DMS114 treated with DMSO at 0.1 percent for 48 hours (cell line): ENCODE measurements around the gene GATA5.

ENCODE experiments used
- DNase-seq: peaks from one replicate; lab custom pipeline; 2025; ENCODE audit not compliant: unreplicated experiment; lab: John Stamatoyannopoulos, UW

Gene GATA5

DNA sequence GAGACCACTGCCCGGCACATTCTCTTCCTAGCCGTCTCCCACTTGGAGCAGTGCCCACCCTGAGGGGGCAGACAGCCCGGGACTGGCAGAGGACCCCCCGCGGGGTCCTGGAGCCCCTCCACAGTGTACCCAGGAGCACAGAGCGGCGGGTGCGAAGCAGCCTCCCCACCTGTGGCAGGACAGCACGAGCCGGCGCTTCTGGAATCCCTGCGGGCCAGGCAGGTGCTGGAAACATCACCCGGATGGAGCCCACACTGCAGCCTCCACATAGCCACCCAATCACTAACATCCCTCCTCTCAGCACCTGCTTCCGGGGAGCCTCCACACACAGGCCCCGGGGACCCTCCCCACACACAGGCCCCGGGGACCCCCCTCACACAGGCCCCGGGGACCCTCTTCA lies 18.7 kb downstream of the GATA5 start:
- no peak for DNase-seq

DNA sequence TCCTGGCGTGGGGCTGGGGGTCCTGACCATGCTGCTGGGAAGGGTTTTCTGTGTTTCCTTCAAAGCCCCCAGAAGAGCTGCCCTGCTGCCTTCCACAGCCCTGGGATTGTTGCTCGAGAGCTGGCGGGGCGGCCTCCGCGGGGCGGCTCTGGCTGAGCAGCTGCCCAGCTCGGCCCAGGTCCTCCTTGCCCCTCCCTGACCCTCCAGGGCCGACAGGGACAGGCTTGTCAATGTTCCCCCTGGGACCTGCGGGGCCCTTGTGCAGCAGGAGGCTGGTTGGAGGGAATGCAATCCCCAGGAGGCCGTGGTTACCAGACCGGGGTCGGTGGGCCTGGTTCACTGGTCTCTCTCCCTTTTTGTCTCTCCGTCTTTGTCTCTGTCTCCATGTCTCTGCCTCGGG lies 19.9 kb downstream of the GATA5 start:
- DNase-seq, result no peak

- no peak for DNase-seq
Observed at GRCh38 chr20:62454904-62455636, 20.7 kb downstream of the GATA5 start.

DNA sequence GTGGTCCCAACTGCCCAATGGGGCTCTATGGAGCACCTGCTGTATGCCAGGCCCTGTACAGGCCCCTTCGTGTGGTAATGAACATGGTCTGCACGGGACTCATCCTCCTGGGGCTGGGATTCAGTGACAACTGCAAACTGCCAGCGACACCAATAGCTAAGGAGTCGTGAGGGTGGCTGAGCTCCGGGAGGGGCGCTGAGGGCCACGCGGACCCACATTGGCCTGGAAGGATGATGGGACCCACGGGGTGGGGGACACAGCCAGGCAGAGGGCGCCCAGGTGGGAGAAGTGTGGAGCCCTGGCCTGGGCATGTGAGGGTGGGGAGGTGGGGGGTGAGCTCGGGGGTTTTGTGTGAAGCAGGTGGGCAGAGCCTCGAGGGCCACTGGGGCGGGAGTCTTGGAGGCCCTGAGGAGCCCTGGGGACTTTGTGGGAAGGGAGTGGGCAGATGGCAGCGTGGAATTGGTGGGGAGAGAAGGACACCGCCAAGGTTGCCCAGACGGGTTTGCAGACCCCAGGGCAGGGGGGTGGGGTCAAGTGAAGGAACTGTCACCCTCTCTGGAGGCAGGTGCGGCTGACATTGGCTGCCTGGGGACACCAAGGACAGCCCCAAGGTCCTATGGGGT lies 22.5 kb downstream of the GATA5 start:
- no peak for DNase-seq

DNA sequence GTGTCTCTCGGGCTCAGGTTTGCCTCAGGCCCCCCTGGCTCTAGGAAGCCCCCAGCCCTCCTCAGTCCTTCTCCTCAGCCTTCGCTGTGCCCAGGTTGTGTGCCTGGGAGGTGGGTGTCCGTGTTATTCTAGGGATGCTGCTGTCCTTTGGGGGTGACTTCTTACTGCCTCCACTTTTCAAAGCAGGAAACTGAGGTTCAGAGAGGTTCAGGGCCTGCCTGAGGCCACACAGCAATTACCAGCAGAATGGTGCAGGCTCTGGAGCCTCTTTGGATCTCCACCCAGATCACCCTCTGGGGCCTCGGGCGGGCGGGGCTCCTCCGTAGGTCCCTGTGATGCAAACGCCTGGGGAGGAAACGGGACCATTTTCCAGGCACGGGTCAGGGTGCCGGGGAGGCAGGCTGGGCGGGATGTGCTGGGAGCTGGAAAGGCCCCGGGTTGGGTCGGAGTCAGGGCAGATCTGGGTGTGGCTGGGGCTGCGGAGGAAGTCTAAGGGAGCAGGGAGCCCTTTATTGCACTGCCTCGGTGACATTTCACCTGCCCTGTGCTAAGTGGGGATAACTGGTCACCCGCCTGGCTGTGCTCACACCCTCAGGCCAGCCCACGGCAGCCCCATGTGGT lies 23.2 kb downstream of the GATA5 start:
- DNase-seq, result no peak

DNA sequence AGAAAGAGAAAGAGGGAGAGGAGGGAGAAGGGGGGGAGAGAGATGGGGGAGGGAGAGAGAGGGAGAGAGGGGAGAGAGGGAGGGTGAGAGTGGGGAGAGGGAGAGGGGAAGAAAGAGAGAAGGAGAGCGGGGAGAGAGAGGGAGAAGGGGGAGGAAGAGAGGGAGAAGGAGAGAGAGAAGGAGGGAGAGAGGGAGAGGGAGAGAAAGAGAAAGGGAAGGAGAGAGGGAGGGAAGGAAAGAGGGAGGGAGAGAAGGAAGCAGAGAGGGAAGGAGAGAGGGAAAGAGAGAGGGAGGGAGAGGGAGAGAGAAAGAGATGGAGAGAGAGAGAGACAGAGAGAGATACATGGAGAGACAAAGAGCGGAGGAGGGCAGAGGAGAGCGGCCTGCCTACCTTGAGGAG lies 23.8 kb downstream of the GATA5 start:
- no peak for DNase-seq

DNA sequence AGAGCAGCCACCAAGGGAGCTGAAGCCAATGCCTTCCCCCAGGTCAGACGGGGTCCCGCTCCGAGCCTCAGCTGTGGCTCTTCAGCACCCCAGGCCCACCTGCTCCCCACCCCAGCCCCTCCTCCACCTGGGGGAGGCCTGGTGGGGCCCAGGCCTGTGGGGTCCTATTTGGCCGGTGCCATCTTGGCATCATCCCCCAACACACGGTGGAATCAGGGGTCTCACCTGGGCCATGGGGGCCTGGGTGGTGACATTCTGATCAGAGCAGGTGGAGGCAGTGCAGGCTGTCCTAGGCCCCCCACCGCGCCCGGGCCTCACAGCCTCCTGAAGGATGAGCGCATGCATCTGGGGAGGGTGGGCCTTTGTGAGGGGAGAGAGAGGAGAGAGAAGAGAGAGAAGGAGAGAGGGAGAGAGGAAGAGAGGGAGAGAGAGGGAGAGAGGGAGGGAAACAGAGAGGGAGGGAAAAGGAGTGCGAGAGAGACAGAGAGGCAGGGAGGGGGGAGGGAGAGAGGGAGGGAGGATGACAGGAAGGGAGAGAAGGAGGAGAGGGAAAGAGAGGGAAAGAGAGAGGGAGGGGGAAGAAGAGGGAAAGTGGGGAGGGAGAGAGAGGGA lies 24.5 kb downstream of the GATA5 start:
- no peak for DNase-seq

- no peak for DNase-seq
Observed at GRCh38 chr20:62449951-62450691, 25.7 kb downstream of the GATA5 start.

DNA sequence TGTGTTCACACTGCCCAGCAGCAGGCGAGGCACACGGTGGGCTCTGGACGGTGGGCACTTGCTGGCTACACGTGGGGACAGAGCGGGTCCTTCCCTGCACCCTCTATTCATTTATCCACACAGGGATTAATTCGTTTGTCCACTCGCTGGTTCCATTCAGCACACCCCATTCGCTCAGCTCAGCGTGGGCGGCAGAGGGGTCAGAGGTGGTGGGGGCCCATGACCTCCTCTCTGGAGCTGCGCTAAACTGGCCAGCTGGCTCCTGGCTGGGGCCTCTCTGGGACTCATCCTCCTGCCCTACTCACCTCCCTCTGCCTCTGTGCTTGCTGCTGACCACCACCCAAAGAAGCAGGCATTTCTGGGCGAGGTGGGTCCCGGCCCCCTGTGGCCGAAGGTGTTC lies 27.0 kb downstream of the GATA5 start:
- no peak for DNase-seq

DNA sequence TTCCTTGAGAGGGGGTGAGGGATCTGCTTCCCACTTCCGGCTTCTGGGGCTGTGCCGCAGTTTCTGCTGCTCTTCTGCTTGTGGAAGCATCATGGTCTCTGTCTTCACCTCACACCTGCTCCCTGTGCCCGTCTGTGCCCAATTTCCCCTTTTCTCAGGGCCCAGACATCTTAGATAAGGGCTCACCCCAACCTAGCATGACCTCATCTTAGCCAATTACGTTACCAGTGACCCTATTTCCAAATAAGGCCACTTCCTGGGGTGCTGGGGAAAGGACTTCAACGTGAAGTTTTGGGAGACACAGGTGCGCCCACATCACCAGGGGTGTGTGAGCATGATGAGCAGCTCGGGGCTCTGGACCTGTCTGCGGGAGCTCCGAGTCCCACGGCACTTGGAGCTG lies 27.8 kb downstream of the GATA5 start:
- DNase-seq, result no peak

- DNase-seq, result no peak
Observed at GRCh38 chr20:62446888-62447869, 28.6 kb downstream of the GATA5 start.

GRCh38 chr20:62446481-62446880 lies 29.3 kb downstream of the GATA5 start:
- DNase-seq, result no peak

DNA sequence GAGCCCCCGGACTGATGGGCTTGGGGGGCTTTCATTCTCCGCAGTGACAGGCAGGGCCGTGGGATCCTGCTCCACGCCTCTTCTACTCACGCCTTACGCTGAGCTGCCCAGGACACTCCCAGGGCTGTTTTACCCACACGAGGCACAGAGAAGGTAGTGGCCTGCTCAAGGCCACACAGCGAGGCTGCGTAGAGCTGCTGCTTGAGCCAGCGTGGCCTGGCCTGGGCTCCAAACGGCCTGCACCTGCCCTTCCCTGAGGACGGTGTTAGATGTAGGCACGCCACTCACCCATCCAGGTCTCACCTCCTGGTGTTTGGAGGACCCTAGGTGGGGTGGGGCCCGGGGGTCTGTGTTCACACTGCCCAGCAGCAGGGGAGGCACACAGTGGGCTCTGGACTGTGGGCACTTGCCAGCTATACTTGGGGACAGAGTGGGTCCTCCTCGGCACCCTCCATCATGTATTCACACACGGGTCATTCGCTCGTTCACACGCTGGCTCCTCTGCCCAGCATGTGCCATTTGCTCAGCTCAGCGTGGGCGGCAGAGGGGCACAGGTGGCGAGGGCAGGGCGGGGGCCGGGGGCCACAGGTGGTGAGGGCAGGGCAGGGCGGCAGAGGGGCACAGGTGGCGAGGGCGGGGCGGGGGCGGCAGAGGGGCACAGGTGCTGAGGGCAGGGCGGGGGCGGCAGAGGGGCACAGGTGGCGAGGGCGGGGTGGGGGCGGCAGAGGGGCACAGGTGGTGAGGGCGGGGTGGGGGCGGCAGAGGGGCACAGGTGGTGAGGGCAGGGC lies 30.0 kb downstream of the GATA5 start:
- no peak for DNase-seq

DNA sequence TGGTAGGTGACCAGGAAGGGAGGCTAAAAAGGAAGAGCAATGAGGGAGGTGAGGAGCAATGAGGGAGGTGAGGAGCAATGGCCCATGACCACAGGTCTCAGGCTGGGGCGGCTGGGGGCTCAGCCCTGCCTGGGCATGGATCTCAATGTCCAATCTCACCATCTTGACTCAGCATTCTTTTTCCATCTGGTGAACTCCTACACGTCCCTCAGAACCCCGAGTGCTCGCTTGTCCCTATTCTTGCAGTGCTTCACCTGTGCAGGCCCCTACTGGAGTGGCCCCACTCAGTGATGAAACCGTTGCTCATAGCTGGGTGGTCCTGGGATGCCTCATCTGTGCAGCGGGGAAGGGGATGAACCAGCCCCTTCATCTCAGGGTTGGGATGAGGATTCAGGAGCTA lies 31.5 kb downstream of the GATA5 start:
- no peak for DNase-seq

GRCh38 chr20:62441987-62442539 lies 33.7 kb downstream of the GATA5 start:
- DNase-seq, result no peak

DNA sequence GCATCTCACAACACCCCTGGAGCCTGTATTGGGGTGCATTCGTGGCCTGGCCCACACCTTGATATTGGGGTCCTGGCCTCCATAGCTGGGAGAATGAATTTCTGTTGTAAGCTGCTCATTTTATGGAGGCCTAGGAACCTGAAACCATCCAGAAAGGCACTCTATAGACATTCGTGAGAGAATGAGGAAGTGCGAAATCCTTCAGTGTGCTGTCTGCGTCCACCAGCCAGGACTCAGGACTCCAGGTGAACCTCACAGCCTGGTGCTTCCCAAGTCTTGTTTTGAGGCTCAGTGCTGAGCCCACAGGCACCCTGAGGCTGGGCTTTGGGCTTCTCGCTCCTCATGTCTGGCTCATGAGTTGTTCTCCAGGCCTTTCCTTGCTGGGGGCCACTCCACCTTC lies 36.6 kb downstream of the GATA5 start:
- DNase-seq, result no peak

GRCh38 chr20:62437927-62438326 lies 37.9 kb downstream of the GATA5 start:
- no peak for DNase-seq

DNA sequence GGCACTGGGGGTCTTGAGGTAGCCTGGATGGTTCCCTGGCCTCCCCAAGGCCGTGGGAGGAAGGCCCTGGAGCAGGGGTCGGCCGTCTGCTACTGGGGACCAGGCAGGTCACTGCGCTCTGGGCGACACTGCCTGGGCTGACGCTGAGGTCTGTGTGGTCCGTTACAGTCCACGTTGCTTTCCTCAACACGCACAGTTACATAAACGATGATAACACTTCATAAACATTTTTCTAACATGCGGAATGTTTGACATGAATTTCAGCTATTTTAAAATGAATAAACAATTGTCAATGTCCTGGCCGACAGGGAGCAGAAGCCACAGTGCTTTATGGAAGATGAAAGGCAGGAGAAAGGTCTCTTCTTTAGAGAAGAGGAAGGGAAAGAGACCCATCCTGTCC lies 38.3 kb downstream of the GATA5 start:
- no peak for DNase-seq

- no peak for DNase-seq
Observed at GRCh38 chr20:62436692-62437091, 39.1 kb downstream of the GATA5 start.
